Osteoblast (primary cell): ENCODE measurements around the gene ERRFI1. TPM values are rescaled to one million over a fixed set of nuclear protein-coding genes. Genes with fewer than 3 reads are reported as not detected.

ENCODE experiments used
- DNase-seq: peaks from one replicate; pipeline ENCODE4 v3.0.0; 2011; ENCODE audit warnings: low spot score, mixed read lengths; ENCODE audit not compliant: insufficient read length; ENCODE audit errors: missing footprints
- H2AFZ ChIP-seq: 2 replicates; pipeline ENCODE4 v1.6.0; 2011; ENCODE audit warnings: mild to moderate bottlenecking, low read length
- H3K27ac ChIP-seq: 2 replicates; pipeline ENCODE4 v1.5.1; 2011; ENCODE audit warnings: mild to moderate bottlenecking, low read depth, low read length, moderate library complexity
- H3K27me3 ChIP-seq: 2 replicates; pipeline ENCODE4 v1.6.0; 2012; ENCODE audit warnings: mild to moderate bottlenecking, control low read depth, inconsistent platforms, low read length, moderate library complexity; ENCODE audit not compliant: insufficient read depth
- H3K36me3 ChIP-seq: 2 replicates; pipeline ENCODE4 v1.5.1; 2011; ENCODE audit warnings: mild to moderate bottlenecking, low read length, control low read depth, moderate library complexity; ENCODE audit not compliant: insufficient read depth
- H3K4me1 ChIP-seq: 2 replicates; pipeline ENCODE4 v1.5.1; 2011; ENCODE audit warnings: mild to moderate bottlenecking, low read length, control low read depth, moderate library complexity; ENCODE audit not compliant: insufficient read depth
- H3K4me2 ChIP-seq: 2 replicates; pipeline ENCODE4 v1.6.0; 2011; ENCODE audit warnings: mild to moderate bottlenecking, low read length; ENCODE audit not compliant: insufficient read depth
- H3K4me3 ChIP-seq: fragments of 200-600 bp; sonication (generic); 3 replicates; pipeline ENCODE4 v1.5.1; 2012; ENCODE audit warnings: mild to moderate bottlenecking, low read length, inconsistent platforms; ENCODE audit not compliant: insufficient read depth
- H3K79me2 ChIP-seq: 2 replicates; pipeline ENCODE4 v1.6.0; 2012; ENCODE audit warnings: mild to moderate bottlenecking, low read length, control low read depth, inconsistent platforms; ENCODE audit not compliant: insufficient read depth
- H3K9me3 ChIP-seq: 2 replicates; pipeline ENCODE4 v1.5.1; 2011; ENCODE audit warnings: low read depth, low read length, control low read depth
- H4K20me1 ChIP-seq: 2 replicates; pipeline ENCODE4 v1.6.0; 2012; ENCODE audit warnings: mild to moderate bottlenecking, low read length, control low read depth; ENCODE audit not compliant: insufficient read depth
- CTCF ChIP-seq: IDR thresholded peaks from 2 replicates; pipeline ENCODE4 v1.5.1; 2011; ENCODE audit warnings: mild to moderate bottlenecking, low read depth, low read length, moderate library complexity; ENCODE audit errors: extremely low read depth
- total RNA-seq: library from RNA; depleted of rRNA; stranded (reverse); fragments of >200 nt; gene quantifications from 2 replicates; pipeline ENCODE4 v1.2.3, GENCODE V29; 2012

Gene ERRFI1
- total RNA-seq, 1 donor: 69.5 TPM

GRCh38 chr1:7971024-7971423 is 55.1 kb downstream of the ERRFI1 start:
- Histone ChIP-seq H3K27me3 (no peaks in the 10 kb centered on the region), H3K79me2 (peaks cover 53% of the 10 kb centered on the region), H3K27ac (no peak overlapping the region), H3K4me3 (no peak overlapping the region), H2AFZ (no peak overlapping the region), H3K9me3 (no peaks in the 10 kb centered on the region), H4K20me1 (peaks cover 14% of the 10 kb centered on the region), H3K4me1 (no peaks in the 10 kb centered on the region), H3K4me2 (no peak overlapping the region), H3K36me3 (peaks cover 67% of the 10 kb centered on the region)
- TF ChIP-seq CTCF: no peak
- no peak for DNase-seq

GRCh38 chr1:7970246-7970645 is 55.9 kb downstream of the ERRFI1 start:
- no peak overlapping the region for H3K27ac ChIP-seq
- TF ChIP-seq CTCF: no peak
- H3K9me3 ChIP-seq: no peaks in the 10 kb centered on the region
- H3K27me3 ChIP-seq: no peaks in the 10 kb centered on the region
- H3K79me2 ChIP-seq: peaks cover 56% of the 10 kb centered on the region
- no peak overlapping the region for H3K4me2 ChIP-seq
- H3K4me1 ChIP-seq: no peaks in the 10 kb centered on the region
- no peak overlapping the region for H3K4me3 ChIP-seq
- peaks cover 67% of the 10 kb centered on the region for H3K36me3 ChIP-seq
- no peak overlapping the region for H2AFZ ChIP-seq
- DNase-seq: no peak
- H4K20me1 ChIP-seq: peaks cover 8% of the 10 kb centered on the region

- Histone ChIP-seq H3K9me3 (no peaks in the 10 kb centered on the region), H3K27me3 (no peaks in the 10 kb centered on the region), H2AFZ (no peak overlapping the region), H3K4me2 (no peak overlapping the region), H3K27ac (no peak overlapping the region), H3K4me3 (no peak overlapping the region), H3K4me1 (peaks cover under 1% of the 10 kb centered on the region), H3K36me3 (peaks cover 81% of the 10 kb centered on the region), H3K79me2 (peaks cover 77% of the 10 kb centered on the region), H4K20me1 (peaks cover 8% of the 10 kb centered on the region)
- TF ChIP-seq CTCF: no peak
- DNase-seq: no peak
Measured at GRCh38 chr1:7967651-7968050, 58.5 kb downstream of the ERRFI1 start.

- no peak overlapping the region for H3K27ac ChIP-seq
- peaks cover 80% of the 10 kb centered on the region for H3K79me2 ChIP-seq
- H3K4me2 ChIP-seq: no peak overlapping the region
- no peak overlapping the region for H3K4me3 ChIP-seq
- no peaks in the 10 kb centered on the region for H3K27me3 ChIP-seq
- H3K36me3 ChIP-seq: peaks cover 77% of the 10 kb centered on the region
- no peaks in the 10 kb centered on the region for H3K9me3 ChIP-seq
- H4K20me1 ChIP-seq: peaks cover 8% of the 10 kb centered on the region
- DNase-seq: no peak
- no peak overlapping the region for H2AFZ ChIP-seq
- H3K4me1 ChIP-seq: peaks cover 5% of the 10 kb centered on the region
- no peak for TF ChIP-seq CTCF
Measured at GRCh38 chr1:7967196-7967595, 58.9 kb downstream of the ERRFI1 start.
